ENCODE results near the gene CYP3A7.
"Not testable (repeated sequence)": the region's sequence is repeated elsewhere in the genome, so short reads cannot be mapped to it uniquely, and the experiment has no call there.

The CYP3A7 gene
- long read RNA-seq, donor 1 = 0 reads
- long read RNA-seq, donor 2 = 0 reads
- long read RNA-seq, donor 3, partial matches to known transcripts = 0 of 1 reads
- long read RNA-seq, donor 3, other reads (novel, unspliced or antisense) = 0 of 1 reads
- long read RNA-seq, donor 4 = 0 reads
- long read RNA-seq, donor 5 = 0 reads
- long read RNA-seq, donor 6 = 0 reads
- long read RNA-seq, donor 7 = 0 reads
- long read RNA-seq, donor 8 = 0 reads

GRCh38 chr7:99734987-99735386 lies at the start of gene CYP3A7:
CYP3A7 (minus strand) TSS chr7:99735196; CDS start chr7:99735093, 103 bp downstream.
- DNase-seq = no peak

DNA sequence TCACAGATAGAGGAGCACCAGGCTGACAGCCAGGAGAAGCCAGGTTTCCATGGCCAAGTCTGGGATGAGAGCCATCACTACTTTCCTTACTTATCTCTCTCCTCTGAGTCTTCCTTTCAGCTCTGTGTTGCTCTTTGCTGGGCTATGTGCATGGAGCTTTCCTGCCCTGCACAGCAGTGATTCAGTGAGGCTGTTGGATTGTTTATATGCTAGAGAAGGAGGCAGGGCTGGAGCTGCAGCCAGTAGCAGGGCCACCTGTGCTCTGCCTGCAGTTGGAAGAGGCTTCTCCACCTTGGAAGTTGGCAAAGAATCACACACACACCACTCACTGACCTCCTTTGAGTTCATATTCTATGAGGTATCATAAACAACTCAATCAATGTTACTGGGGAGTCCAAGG lies 49.0 kb upstream of the CYP3A7 start, which contains the start of gene CYP3A4:
CYP3A4 (minus strand) TSS at position 178 of the 400 bp plus-strand sequence; CDS start at position 75, 103 bp downstream.
- no peak for DNase-seq

DNA sequence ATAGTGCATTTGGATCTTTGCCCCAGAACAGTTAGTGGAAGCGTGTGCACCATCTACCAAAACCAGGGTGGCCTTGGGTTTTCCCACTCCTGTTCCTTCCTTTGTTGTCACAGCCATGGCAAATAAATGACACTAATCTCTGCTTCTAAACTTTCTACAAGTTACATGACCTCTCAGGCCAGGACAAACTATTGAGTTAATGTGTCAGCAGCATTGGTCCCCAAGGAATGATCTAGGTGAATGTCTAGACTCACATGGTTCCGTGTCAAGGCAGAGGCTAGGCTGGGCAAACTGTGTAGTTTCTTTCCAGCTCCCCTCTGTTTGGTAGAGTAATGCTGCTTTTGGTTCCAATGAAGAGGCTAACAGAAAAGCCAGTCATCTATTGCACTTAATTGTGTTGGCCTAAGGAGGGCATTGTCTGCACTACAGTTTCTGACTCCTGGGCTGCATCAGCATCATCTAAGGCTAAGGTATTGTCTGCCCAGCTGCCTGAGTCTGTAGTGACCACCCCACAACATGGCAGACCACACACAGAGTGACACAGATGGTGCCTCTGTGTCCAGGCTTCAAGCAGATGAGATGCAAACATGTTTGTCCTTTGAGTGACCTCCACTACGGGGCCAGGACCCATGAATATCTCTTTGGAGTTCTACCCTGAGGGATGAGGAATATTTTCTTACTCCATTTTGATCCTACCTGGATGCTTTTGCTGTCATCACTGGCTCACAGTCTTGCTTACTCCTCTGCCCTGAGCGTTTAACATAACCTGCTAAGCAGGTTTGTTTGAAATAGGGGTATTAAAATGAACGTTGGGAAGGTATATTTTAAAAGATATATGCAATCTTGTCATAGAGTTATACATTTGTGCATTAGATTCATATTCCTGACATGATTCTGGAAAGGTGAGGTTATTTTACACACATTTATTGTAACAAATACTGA lies 47.3 kb upstream of the CYP3A7 start:
- no peak for DNase-seq

DNA sequence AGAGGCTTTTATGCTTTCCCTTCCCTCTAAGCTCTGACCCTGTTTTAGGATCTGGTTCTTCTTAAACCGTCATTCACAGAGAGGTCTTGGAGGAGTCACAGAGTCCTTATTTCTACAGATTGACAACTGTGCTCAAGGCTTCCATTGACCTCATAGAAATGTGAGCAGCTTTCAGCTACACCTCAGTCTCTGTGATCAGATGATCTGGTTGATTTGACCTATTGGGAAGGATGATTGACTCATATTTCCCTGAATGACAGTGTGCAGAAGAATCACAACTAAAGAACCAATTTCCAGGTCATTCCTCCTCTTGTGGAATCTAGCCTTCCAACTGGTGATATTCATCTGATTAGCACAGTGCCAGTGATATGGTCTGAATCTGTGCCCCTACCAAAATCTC lies 45.6 kb upstream of the CYP3A7 start:
- no peak for DNase-seq

DNA sequence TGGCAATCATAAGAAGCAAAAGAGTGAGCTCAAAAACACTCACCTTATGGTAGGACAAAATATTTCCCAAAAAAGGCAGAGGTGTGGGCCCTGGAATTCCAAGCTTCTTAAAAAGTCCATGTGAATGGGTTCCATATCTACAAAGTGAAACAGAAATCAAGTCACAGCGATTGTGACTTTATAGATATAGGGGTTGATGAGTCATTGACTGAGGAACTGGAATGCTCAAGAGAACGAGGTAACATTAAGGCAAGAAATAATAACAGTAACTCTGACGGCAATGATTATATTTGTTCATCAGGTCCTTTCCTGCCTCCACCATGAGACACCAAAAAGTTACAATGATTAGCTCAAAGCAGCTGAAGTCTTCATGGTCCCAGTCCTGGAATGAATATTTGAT lies 45.0 kb upstream of the CYP3A7 start:
- no peak for DNase-seq

DNA sequence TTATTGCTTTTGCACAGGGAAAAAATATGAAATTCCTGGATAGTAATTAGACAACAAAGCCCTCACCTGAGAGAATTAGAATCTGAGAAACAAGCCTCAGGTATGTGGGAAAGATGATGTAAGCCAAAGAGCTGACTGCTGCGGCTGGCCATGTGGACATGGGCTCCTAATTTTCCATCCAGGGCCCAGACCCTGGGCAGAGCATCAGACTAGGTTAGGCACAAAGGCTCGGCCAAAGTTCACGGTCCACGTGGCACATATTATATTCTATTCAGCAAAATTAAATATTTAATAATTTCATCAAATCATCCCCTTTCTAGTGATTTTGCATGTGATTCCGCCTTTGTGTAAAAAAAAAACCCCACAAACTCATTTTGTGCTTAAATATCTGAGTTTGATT lies 43.9 kb upstream of the CYP3A7 start:
- DNase-seq = no peak

DNA sequence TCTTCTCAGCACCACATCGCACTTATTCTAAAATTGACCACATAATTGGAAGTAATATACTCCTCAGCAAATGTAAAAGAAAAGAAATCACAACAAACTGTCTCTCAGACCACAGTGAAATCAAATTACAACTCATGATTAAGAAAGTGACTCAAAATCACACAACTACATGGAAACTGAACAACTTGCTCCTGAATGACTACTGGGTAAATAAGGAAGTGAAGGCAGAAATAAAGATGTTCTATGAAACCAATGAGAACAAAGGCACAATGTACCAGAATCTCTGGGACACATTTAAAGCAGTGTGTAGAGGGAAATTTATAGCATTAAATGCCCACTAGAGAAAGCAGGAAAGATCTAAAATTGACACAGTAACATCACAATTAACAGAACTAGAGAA lies 38.4 kb upstream of the CYP3A7 start:
- not testable (repeated sequence) for DNase-seq

- no peak for DNase-seq
Observed at GRCh38 chr7:99772565-99772964, 37.6 kb upstream of the CYP3A7 start.

DNA sequence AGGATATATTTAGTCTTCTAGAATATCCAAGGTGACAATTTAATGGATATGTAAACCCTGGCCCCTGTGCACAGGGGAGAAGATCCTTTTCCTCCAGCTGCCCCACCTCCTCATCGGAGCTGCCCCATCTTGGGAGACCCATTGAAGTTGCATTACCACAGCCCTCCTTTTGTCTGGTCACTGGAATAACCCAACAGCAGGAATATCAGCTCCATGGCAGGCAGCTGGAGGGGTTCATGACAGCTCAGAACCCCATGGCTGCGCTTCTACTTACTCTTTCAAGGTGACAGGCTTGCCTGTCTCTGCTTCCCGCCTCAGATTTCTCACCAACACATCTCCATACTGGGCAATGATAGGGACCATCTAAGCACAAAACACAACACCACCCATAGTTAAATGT lies 34.5 kb upstream of the CYP3A7 start:
- not testable (repeated sequence) for DNase-seq

GRCh38 chr7:99768471-99768870 lies 33.5 kb upstream of the CYP3A7 start:
- DNase-seq = no peak

DNA sequence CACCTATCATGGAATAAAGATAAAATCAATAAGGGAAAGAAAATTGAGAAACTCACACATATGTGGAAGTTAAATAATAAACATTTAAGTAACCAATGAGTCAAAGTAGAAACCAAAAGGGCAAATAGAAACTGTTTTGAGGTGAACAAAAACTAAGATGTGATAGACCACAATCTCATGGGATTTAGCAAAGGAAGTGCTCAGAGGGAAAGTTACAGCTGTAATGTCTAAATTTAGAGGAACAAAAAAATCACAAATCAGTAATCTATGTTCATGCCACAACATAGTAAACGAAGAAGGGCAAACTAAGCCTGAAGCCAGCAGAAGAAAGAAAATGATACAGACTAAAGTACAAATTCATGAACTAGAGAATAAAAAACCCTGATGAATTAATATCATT lies 32.7 kb upstream of the CYP3A7 start:
- DNase-seq = no peak

- no peak for DNase-seq
Observed at GRCh38 chr7:99766484-99767099, 31.6 kb upstream of the CYP3A7 start.

DNA sequence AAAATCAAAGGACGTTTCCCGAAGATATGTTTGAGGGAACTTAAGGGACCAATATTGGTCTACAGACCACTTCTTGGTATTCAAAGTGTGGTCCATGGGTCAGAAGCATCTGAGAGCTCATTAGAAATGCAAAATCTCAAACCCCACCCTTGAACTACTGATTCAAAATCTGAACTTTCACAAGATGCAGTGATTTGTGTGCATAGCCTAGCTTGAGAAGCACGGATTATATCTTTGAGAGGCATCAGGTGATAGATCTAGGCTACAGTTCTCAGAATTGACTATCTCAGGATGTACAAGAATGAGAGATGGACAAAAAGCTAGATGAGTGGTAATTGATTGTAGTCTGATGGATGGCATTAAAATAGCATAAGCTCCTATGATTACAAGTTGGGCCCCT lies 29.5 kb upstream of the CYP3A7 start:
- no peak for DNase-seq

GRCh38 chr7:99762680-99763327 lies 27.8 kb upstream of the CYP3A7 start:
- no peak for DNase-seq

DNA sequence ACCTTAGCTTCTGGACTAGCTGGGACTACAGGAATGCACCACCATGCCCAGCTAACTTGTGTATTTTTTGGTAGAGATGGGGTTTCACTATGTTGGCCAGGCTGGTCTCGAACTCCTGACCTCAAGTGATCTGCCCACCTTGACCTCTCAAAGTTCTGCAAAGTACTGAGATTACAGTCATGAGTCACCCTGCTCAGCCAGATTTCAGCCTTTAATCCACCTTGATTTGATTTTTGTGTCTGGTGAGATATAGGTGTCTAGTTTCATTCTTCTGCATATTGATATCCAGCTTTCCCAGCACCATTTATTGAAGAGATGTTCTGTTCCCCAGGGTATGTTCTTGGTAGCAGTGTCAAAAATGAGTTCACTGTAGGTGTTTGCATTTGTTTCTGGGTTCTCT lies 20.1 kb upstream of the CYP3A7 start:
- DNase-seq = no peak

DNA sequence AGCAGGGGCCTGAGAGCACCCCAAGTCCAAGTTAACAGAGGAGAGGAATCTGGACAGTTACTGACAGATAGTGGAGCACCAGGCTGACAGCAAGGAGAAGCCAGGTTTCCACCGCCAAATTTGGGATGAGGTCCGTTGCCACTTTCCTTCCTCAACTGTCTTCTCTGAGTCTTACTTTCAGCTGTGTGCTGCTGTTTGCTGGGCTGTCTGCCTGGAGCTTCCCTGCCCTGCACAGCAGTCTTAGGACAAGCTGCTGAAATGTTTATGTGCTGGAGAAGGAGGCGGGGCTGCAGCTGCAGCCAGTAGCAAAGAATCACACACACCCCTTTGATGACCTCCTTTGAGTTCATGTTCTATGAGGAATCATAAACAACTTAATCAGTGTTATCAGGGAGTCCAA lies 17.4 kb upstream of the CYP3A7 start:
- DNase-seq = no peak

DNA sequence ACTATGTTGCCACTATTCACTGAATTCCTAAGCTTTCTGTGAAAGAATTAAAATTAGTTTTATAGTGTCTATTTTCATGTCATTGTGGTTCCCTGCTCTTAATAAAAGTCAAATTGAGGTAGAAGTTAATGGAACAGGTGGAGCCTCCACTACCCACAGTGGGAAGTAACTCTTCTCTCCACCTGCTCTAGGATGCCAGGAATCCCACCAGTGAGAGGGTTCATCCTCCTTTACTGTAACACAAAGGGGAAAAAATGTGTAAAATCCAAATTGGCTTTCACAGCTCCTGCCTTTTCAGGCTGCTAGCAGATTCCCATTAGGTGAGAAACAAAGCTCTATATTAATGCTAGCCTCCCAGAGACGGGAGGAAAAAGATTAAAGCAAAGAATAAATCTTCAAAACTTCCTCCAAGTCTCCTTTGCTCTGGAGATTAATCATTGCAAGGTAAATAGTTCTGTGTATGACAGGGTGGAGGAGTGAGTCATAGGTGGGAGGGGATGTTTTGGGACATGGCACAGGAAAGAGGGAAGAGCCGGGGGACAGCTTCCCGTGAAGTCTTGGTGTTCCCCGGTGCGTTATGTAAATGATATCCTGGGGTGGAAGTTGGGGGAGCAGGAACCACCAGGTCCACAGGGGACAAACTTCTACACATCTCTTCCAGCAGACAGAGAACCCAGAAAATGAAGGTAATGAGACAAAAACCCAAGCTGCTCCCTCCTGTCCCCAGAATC lies 16.5 kb upstream of the CYP3A7 start:
- DNase-seq = not testable (repeated sequence)

DNA sequence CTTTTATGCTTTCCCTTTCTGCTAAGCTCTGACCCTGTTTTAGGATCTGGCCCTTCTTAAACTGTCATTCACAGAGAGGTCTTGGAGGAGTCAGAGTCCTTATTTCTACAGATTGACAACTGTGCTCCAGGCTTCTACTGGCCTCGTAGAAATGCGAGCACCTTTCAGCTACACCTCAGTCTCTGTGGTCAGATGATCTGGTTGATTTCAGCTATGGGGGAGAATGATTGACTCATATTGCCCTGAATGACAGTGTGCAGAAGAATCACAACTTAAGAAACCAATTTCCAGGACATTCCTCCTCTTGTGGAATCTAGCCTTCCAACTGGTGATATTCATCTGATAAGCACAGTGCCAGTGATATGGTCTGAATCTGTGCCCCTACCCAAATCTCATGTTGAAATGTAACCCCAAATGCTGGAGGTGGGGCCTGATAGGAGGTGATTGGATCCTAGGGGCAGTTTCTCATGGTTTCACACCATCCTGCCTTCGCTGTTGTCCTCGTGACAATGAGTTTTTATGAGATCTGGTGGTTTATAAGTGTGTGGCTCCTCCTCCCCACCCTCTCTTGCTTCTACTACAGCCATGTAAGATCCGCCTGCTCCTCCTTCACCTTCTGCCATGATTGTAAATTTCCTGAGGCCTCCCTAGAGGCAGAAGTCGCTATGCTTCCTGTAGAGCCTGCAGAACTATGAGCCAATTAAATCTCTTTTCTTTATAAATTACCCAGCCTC lies 14.0 kb upstream of the CYP3A7 start:
- DNase-seq = no peak

- DNase-seq = not testable (repeated sequence)
Observed at GRCh38 chr7:99746915-99747314, 11.9 kb upstream of the CYP3A7 start.

- DNase-seq = not testable (repeated sequence)
Observed at GRCh38 chr7:99745395-99745794, 10.4 kb upstream of the CYP3A7 start.

DNA sequence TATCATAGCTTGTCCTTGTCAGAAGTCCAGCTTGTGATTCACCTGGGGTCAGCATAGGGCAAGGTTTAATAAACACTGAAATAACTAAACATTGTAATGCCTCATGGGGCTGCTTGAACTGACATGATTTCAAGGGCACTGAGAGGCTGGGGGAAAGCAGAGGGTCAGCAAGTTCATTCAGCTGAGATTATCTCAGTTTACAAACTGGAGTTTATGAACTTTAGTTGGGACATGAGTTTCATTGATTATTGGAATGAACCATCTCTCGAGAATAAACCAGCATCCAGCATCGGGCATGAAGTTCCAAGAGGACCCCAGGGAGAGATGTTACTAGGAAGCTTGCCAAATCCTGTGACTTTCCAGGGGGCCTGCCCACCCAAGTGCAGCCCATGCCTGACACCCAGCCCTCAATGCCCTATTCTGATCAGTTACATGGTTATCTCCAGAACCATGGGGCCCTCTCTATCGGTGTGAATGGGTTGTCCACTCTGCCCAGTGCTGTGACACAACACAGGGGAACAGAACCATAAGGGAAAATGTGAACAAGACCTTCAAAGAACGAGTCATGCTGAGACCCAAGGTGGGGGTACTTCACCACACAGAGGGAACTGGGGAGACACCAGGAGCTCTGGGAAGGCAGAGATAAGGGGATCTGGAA lies 7.9 kb upstream of the CYP3A7 start:
- no peak for DNase-seq

Data from right kidney (tissue), 9 donors.